ENCODE measurements around the gene MAPKAPK2.
"Not testable (repeated sequence)": the region's sequence is repeated elsewhere in the genome, so short reads cannot be mapped to it uniquely, and the experiment has no call there.

Gene MAPKAPK2

DNA sequence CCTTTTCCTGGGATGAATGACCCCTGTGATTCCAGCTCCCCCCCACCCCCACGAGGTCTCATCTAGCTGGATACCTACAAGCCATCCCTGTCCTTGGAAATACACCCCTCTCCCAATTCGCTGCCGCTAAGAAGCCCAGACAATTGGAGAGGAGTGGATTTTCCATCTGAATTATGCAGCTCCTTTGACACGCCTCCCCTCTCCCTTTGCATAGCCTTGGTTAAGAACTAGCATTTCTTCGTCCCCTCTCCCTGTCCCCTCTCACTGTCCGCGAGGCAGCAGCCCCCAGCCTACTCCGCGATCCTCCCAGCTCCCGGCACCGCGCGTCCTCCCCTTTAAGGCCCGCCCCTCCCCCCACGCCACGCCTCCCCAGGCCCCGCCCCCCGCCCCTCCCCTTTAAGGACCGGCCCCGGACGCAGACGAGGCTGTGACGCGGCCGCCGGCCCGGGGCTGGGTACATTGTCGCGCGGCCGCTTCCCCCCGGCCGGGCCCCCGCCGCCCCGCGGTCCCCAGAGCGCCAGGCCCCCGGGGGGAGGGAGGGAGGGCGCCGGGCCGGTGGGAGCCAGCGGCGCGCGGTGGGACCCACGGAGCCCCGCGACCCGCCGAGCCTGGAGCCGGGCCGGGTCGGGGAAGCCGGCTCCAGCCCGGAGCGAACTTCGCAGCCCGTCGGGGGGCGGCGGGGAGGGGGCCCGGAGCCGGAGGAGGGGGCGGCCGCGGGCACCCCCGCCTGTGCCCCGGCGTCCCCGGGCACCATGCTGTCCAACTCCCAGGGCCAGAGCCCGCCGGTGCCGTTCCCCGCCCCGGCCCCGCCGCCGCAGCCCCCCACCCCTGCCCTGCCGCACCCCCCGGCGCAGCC, at the start of gene MAPKAPK2:
MAPKAPK2 (plus strand) TSS at position 428 of the 856 bp plus-strand sequence; CDS start at position 753, 325 bp downstream.
- H3K4me1 Mint-ChIP-seq = peaks cover 79% of the 10 kb centered on the region
- no peaks in the 10 kb centered on the region for H3K27me3 Mint-ChIP-seq
- ATAC-seq (peak; percentile 66), DNase-seq (peak; percentile 79)
- peak within 1 kb of the TSS; percentile 93 for H3K27ac Mint-ChIP-seq
- H3K4me3 Mint-ChIP-seq = peak within 1 kb of the TSS; percentile 99
- H3K9me3 Mint-ChIP-seq = no peaks in the 10 kb centered on the region
- H3K36me3 Mint-ChIP-seq (ENCODE audit: low read depth) = peaks cover 8% of the 10 kb centered on the region

DNA sequence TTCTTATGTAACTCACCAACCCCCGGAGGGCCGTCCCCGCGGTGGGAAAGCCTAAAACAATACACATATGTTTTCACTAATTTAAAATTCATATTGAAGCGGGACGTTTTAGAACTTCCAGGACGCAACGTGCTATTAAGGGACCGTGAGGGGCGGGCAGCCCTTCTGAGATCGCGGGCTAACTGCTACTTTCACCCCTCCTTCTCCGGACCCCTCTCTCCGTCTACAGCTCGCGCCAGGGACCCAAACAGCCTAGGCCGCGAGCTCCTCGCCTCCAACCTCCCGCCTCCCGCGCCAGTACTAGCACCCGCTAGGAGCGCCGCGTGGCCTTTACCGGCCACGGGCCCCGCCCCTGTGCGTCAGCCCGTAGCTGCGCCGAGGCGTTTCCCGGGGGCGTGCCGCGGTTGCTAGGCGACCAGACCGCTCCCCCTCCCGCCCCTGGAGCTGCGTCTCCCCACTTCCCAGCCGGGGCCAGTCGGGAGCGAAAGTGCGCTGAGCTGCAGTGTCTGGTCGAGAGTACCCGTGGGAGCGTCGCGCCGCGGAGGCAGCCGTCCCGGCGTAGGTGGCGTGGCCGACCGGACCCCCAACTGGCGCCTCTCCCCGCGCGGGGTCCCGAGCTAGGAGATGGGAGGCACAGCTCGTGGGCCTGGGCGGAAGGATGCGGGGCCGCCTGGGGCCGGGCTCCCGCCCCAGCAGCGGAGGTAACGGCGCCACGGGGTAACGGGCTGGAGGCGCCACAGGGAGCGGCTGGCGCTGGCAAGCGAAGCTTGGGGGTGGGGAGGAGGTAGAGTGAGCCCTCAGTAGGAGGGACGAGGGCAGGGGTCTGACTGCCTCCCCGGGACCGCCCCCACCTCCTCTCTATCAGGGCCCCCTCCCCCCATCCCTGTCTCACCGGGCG, 49.4 kb upstream of the MAPKAPK2 start, which contains the start of gene DYRK3:
DYRK3 (plus strand) TSS at position 457 of the 898 bp plus-strand sequence; CDS start at position 625, 168 bp downstream.
- H3K4me3 Mint-ChIP-seq = peak within 1 kb of the TSS; percentile 78
- H3K9me3 Mint-ChIP-seq = no peaks in the 10 kb centered on the region
- H3K4me1 Mint-ChIP-seq = peaks cover 31% of the 10 kb centered on the region
- H3K27ac Mint-ChIP-seq = peak within 1 kb of the TSS; percentile 91
- peak; percentile 96 for DNase-seq
- peaks cover 8% of the 10 kb centered on the region for H3K36me3 Mint-ChIP-seq (ENCODE audit: low read depth)
- peaks cover 18% of the 10 kb centered on the region for H3K27me3 Mint-ChIP-seq
- ATAC-seq = peak; percentile 93

DNA sequence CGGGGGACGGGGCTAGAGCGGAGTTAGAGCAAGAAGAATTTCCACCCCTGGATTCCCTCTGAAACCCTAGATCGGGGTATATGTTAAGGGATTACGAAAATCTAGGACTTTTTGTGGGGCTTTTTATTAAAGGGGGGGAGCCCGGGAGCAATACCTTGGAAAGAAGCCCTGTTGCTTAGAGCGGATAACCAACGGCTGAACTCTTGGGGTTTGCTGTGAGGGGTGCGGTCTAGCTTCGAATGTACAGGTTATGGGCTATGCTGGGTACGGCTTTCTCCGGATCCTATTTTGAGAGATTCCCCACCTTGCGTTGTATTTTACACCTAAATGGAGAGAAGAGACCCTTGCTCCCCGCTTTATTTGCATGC, 48.7 kb upstream of the MAPKAPK2 start:
- H3K4me3 Mint-ChIP-seq = peak overlapping the region; percentile 78
- ATAC-seq (no peak), DNase-seq (no peak)
- H3K9me3 Mint-ChIP-seq = no peaks in the 10 kb centered on the region
- peaks cover 31% of the 10 kb centered on the region for H3K4me1 Mint-ChIP-seq
- H3K27ac Mint-ChIP-seq = no peak overlapping the region
- peaks cover 18% of the 10 kb centered on the region for H3K27me3 Mint-ChIP-seq
- peaks cover 8% of the 10 kb centered on the region for H3K36me3 Mint-ChIP-seq (ENCODE audit: low read depth)

DNA sequence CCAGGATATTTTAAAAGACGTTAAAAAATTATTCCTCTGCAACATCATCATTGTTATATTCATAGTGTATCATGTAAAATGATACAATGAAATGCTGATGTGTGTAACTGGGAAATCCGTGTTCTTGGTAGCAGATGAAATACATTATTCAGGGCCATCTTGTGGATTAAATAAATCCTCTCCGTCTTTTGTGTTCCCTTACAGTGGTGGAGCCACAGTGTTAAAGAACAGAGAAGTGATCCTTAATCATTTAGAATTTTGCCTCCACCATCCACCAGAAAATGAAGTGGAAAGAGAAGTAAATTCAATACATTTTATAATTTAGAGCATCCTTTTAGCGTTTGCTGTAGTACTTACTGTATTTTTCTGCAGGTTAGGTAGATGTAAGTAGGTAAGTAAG, 48.0 kb upstream of the MAPKAPK2 start:
- Mint-ChIP-seq H3K27ac (no peak overlapping the region), H3K27me3 (peaks cover 18% of the 10 kb centered on the region), H3K4me3 (peak overlapping the region; percentile 15), H3K4me1 (peaks cover 31% of the 10 kb centered on the region), H3K9me3 (no peaks in the 10 kb centered on the region), H3K36me3 (ENCODE audit: low read depth) (peaks cover 8% of the 10 kb centered on the region)
- no peak for ATAC-seq
- DNase-seq = no peak

DNA sequence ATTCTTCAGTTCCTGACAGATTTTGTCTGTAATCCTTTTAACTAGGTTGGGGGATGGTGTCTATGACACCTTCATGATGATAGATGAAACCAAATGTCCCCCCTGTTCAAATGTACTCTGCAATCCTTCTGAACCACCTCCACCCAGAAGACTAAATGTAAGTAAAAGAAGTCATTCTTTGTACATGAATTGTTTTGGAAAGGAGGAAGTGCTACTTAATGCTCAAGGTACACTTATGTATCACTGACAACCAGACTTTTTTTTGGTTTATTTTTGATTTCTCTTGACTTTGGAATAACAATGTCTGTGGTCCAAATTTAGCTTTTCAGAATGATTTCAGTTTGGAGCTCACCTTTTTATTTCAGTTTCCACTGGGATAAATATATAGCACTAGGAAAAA, 47.1 kb upstream of the MAPKAPK2 start:
- H3K4me1 Mint-ChIP-seq = peaks cover 31% of the 10 kb centered on the region
- no peak overlapping the region for H3K4me3 Mint-ChIP-seq
- DNase-seq (no peak), ATAC-seq (no peak)
- H3K27me3 Mint-ChIP-seq = peaks cover 17% of the 10 kb centered on the region
- H3K36me3 Mint-ChIP-seq (ENCODE audit: low read depth) = peaks cover 8% of the 10 kb centered on the region
- no peaks in the 10 kb centered on the region for H3K9me3 Mint-ChIP-seq
- H3K27ac Mint-ChIP-seq = no peak overlapping the region

DNA sequence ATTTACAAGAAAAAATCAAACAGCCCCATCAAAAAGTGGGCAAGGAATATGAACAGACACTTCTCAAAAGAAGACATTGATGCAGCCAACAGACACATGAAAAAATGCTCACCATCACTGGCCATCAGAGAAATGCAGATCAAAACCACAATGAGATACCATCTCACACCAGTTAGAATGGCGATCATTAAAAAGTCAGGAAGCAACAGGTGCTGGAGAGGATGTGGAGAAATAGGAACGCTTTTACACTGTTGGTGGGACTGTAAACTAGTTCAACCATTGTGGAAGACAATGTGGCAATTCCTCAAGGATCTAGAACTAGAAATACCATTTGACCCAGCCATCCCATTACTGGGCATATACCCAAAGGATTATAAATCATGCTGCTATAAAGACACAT, 42.6 kb upstream of the MAPKAPK2 start:
- not testable (repeated sequence) for H3K4me3 Mint-ChIP-seq; H3K9me3 Mint-ChIP-seq; H3K27ac Mint-ChIP-seq; H3K27me3 Mint-ChIP-seq; H3K4me1 Mint-ChIP-seq; ATAC-seq; DNase-seq; H3K36me3 Mint-ChIP-seq (ENCODE audit: low read depth)

DNA sequence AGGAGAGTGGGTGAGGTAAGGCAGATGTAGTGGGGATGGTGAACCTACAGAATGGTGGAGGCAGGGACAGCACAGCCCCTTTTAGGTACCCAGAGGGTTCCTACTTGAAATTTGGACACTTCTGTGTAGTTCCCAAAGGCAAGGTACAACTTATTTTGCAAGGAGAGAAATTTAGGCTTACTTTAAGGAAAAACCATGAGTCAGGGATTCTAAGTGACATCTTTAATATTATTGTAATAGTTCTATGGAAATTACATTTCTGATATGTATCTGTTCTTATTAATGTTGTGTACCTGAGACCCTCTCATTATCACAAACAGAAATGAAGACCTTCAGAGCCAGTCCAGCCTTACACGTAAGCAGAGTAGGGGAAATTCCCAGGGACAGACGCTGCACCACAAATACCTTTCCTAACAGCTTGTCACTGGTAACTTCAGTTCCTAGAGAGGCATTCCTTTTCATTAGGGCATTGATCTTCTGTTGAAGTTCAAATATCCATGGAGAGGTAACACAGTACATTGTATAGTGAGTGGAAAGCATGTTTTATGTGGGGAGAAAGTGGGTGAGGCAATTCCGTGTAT, 41.5 kb upstream of the MAPKAPK2 start:
- Mint-ChIP-seq H3K36me3 (ENCODE audit: low read depth) (peaks cover 15% of the 10 kb centered on the region), H3K27ac (no peak overlapping the region), H3K27me3 (peaks cover 4% of the 10 kb centered on the region), H3K4me1 (no peaks in the 10 kb centered on the region), H3K9me3 (no peaks in the 10 kb centered on the region), H3K4me3 (no peak overlapping the region)
- DNase-seq (no peak), ATAC-seq (no peak)

DNA sequence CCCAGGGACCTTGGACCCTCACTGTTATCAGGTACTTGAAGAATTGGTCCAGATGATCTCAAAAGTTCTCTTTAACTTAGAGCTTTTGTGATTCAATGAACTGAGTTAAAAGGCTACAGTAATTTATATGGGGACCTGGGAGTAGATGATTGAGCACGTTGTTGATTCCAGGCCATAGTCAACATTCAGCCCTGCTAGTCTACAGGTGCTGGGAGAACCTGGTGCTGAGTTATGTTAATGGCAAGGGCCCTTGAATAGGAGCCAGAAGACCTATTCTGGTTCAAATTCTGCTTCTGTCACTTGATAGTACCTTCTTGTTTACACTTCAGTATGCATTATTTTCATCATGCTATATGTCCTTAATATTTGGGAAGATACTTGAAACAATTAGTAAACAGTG, 38.2 kb upstream of the MAPKAPK2 start:
- Mint-ChIP-seq H3K27ac (no peak overlapping the region), H3K4me3 (no peak overlapping the region), H3K27me3 (peaks cover 4% of the 10 kb centered on the region), H3K9me3 (no peaks in the 10 kb centered on the region), H3K4me1 (no peaks in the 10 kb centered on the region), H3K36me3 (ENCODE audit: low read depth) (peaks cover 7% of the 10 kb centered on the region)
- ATAC-seq (no peak), DNase-seq (no peak)

DNA sequence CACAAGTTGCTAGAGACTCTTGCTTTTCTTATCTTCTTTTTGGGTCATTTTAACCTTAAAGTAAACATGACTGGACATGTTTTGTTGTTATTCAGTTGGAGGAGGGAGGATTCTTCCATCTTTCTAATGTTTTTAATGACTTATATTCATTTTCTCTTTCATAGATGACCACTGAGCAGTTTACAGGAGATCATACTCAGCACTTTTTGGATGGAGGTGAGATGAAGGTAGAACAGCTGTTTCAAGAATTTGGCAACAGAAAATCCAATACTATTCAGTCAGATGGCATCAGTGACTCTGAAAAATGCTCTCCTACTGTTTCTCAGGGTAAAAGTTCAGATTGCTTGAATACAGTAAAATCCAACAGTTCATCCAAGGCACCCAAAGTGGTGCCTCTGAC, 37.5 kb upstream of the MAPKAPK2 start:
- no peak overlapping the region for H3K4me3 Mint-ChIP-seq
- no peaks in the 10 kb centered on the region for H3K9me3 Mint-ChIP-seq
- no peak overlapping the region for H3K27ac Mint-ChIP-seq
- no peak for DNase-seq
- no peaks in the 10 kb centered on the region for H3K4me1 Mint-ChIP-seq
- peaks cover 9% of the 10 kb centered on the region for H3K36me3 Mint-ChIP-seq (ENCODE audit: low read depth)
- ATAC-seq = no peak
- H3K27me3 Mint-ChIP-seq = peaks cover 1% of the 10 kb centered on the region

DNA sequence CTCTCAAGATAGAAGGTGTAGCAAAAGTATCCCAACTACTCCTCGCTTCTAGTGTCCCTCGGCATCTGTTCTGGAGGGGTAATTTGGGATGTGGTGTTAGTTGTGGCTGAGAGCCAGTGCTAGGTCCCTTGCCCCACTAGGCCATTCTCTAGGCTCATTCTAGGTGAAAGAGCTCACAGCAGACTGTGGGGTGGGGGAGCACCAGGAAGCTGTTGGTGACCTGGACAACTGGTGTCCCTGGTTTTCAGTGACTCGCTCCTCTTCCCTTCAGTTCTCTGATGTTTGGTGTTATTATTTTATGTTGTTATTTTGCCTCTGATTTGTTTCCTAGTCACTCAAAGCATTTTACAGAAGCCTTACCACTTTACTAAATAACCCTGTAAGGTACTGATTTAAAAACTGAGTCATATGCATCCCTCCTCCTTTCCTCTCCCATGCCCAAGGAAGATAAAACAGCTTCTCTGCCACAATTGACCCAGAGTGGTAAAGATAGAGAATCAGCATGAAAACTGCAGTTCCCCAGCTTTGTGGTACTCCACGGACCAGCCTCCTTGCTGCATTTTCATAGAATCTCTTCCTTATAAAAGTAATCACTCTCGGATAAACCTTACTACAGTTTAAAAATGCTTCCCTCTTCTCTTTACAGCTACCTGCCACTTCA, 35.3 kb upstream of the MAPKAPK2 start:
- no peaks in the 10 kb centered on the region for H3K4me1 Mint-ChIP-seq
- H3K36me3 Mint-ChIP-seq (ENCODE audit: low read depth) = peaks cover 9% of the 10 kb centered on the region
- no peaks in the 10 kb centered on the region for H3K9me3 Mint-ChIP-seq
- ATAC-seq (no peak), DNase-seq (no peak)
- H3K4me3 Mint-ChIP-seq = no peak overlapping the region
- H3K27me3 Mint-ChIP-seq = no peaks in the 10 kb centered on the region
- H3K27ac Mint-ChIP-seq = no peak overlapping the region

DNA sequence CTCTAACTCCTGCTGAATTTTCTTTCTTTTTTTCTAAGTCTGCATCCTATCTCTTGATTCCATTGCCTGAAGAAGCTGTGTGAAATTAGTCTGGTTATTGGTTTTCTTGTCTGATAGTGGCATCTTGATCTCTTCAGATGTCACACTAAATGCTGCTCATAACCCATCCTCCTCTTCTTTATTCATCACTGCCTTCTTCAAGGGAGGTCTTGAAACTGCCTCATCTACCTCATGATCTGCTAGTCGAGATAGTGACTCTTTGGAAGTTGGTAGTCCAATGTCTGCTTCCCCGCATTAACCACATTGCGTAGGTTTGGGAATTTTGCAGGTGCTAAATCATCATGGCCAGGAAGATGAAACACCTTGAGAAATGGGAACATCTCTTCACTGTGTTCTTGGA, 33.7 kb upstream of the MAPKAPK2 start:
- no peak overlapping the region for H3K27ac Mint-ChIP-seq
- ATAC-seq (no peak), DNase-seq (no peak)
- peaks cover 9% of the 10 kb centered on the region for H3K36me3 Mint-ChIP-seq (ENCODE audit: low read depth)
- no peaks in the 10 kb centered on the region for H3K9me3 Mint-ChIP-seq
- no peaks in the 10 kb centered on the region for H3K27me3 Mint-ChIP-seq
- no peaks in the 10 kb centered on the region for H3K4me1 Mint-ChIP-seq
- H3K4me3 Mint-ChIP-seq = no peak overlapping the region

DNA sequence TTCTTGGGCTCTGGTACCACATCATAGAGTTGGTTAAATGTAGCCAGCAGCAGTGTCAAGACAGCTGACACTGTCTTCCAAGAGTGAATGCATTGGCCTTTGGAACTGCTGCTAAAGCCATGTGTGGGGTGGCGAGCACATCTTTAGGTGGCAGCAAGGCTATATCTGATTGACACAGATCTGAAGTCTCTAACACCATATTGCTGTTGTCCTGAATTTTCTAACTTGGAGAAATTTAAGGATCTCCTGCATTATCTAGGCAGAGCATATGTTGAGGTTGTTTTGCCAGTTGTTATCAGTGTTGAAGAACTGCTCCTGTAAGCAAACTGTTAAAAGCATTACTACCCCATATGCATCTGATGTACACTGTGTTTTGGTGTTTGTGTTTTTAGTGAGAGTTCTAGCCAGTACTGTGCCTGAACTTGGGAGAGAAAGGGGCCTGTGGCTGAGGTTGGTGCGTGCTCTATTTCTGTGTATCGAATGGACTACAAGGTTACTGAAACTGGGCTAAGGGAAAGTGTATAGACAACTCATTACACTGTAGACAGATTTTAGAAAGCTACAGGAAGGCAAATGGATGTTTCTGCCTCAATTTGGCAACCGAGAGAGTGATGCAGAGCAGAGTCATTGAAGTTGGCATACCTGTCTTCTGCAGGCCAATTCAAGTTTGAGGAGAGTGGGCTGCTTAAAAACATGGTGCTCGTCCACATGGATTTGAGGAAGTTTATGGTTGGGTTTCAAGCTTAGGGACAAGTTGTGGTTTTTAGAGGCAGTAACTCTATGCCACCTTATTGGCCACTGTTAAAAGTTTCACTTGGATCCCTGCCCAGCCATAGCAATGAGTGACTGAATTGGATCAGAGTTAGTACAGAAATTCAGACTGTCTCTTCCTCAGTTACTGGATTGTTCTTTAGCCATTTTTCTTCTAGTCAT, 32.5 kb upstream of the MAPKAPK2 start:
- Mint-ChIP-seq H3K36me3 (ENCODE audit: low read depth) (peaks cover 7% of the 10 kb centered on the region), H3K4me3 (no peak overlapping the region), H3K4me1 (no peaks in the 10 kb centered on the region), H3K9me3 (no peaks in the 10 kb centered on the region), H3K27ac (no peak overlapping the region), H3K27me3 (peaks cover 6% of the 10 kb centered on the region)
- no peak for ATAC-seq
- no peak for DNase-seq

DNA sequence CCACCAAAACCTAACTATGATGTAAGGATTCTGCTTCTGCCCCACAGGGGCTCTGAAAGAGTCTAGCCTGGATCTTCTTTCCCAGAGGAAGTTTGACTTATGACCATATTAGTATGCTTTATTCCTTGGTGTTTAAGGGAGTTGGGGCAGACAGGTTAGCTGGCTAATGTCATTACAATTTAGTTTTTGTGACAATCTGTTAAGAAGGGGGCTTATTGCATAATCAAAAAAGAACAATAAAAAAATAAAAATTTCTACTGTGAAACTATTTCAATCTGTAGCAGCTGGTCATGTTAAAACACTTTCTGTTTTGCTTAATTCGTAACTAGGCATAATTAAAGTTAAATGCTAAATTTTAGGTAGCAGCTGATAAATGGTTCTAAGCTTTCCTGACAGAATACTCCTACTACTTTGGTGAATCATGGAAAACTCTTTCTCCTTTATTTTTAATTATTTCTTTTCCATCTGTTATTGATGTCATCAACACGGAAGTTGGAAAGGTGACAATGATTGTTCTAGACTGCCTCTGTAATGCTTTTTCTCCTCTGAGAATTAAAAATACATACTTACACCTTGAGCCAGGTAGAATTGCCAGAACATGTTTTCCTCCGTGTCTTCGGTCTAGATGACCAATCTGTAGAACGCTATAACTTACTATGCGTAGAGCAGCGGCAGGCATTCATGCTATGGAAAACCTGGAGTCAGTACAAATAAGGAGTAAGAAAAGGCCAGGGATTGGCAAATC, 30.8 kb upstream of the MAPKAPK2 start:
- H3K36me3 Mint-ChIP-seq (ENCODE audit: low read depth) = peaks cover 2% of the 10 kb centered on the region
- H3K27ac Mint-ChIP-seq = no peak overlapping the region
- H3K4me3 Mint-ChIP-seq = no peak overlapping the region
- no peak for ATAC-seq
- no peak for DNase-seq
- peaks cover 22% of the 10 kb centered on the region for H3K27me3 Mint-ChIP-seq
- H3K4me1 Mint-ChIP-seq = peaks cover 12% of the 10 kb centered on the region
- no peaks in the 10 kb centered on the region for H3K9me3 Mint-ChIP-seq
